Body of pancreas (tissue), 4 donors: ENCODE data around the gene PIWIL1.

Experiments used
- CTCF ChIP-seq, 7 experiments: fragments of 450-650 bp in 4 of 7; fragments of 200-600 bp in 3 of 7; sonication (generic) in 3 of 7; IDR thresholded peaks; one replicate each; pipeline ENCODE4 v1.5.1; 2016 to 2019; ENCODE audit warnings: antibody characterized with exemption in 7 of 7
- POLR2A ChIP-seq, 3 donors: fragments of 450-650 bp; IDR thresholded peaks; one replicate each; pipeline ENCODE4 v1.6.1; 2016; ENCODE audit warnings: antibody characterized with exemption in 3 of 3, mild to moderate bottlenecking in 2 of 3

GRCh38 chr12:130316251-130316650 is 21.4 kb upstream of the PIWIL1 start:
- TF ChIP-seq CTCF (IDR thresholded peaks at IDR 0.05) (no peak), POLR2A (IDR thresholded peaks at IDR 0.05) (no peak)
